BLaER1 (cell line): ENCODE measurements around the gene GPR55.
A peak's percentile ranks its signal among the peaks of the same experiment; 100 is the strongest.

Source experiments
- H3K27ac ChIP-seq: shearing (Covaris generic); formaldehyde crosslinking; 2 replicates; pipeline ENCODE4 v1.8.1; 2022
- H3K27me3 ChIP-seq: shearing (Covaris generic); formaldehyde crosslinking; 2 replicates; pipeline ENCODE4 v1.8.1; 2022
- H3K36me3 ChIP-seq: shearing (Covaris generic); formaldehyde crosslinking; 2 replicates; pipeline ENCODE4 v1.8.1; 2022
- H3K4me1 ChIP-seq: shearing (Covaris generic); formaldehyde crosslinking; 2 replicates; pipeline ENCODE4 v1.8.1; 2022
- H3K4me2 ChIP-seq: shearing (Covaris generic); formaldehyde crosslinking; 2 replicates; pipeline ENCODE4 v1.8.1; 2022
- H3K4me3 ChIP-seq: shearing (Covaris generic); formaldehyde crosslinking; 2 replicates; pipeline ENCODE4 v1.8.1; 2022
- H3K9ac ChIP-seq: shearing (Covaris generic); formaldehyde crosslinking; 2 replicates; pipeline ENCODE4 v1.8.1; 2022
- H3K9me3 ChIP-seq: shearing (Covaris generic); formaldehyde crosslinking; 2 replicates; pipeline ENCODE4 v1.8.1; 2022
- H4K20me1 ChIP-seq: shearing (Covaris generic); formaldehyde crosslinking; 2 replicates; pipeline ENCODE4 v1.8.1; 2022
- Cebpa-rat ChIP-seq: shearing (Covaris generic); IDR thresholded peaks from 2 replicates; pipeline ENCODE4 v1.8.1; 2022

The GPR55 gene

GRCh38 chr2:230935130-230935430 lies 10.0 kb upstream of the GPR55 start:
- Histone ChIP-seq H3K4me2 (peak overlapping the region; percentile 60), H3K9ac (peak overlapping the region; percentile 18; the same call in 1 of the 2 replicates), H3K27me3 (no peaks in the 10 kb centered on the region), H3K9me3 (peaks cover 30% of the 10 kb centered on the region), H3K36me3 (no peaks in the 10 kb centered on the region), H4K20me1 (no peaks in the 10 kb centered on the region), H3K4me3 (no peak overlapping the region), H3K4me1 (peaks cover 52% of the 10 kb centered on the region), H3K27ac (no peak overlapping the region)
- TF ChIP-seq Cebpa-rat, result no peak

- TF ChIP-seq Cebpa-rat, result no peak
- Histone ChIP-seq H3K27ac (no peak overlapping the region), H3K4me1 (peaks cover 52% of the 10 kb centered on the region)
Observed at GRCh38 chr2:230934231-230935129, 9.4 kb upstream of the GPR55 start.

GRCh38 chr2:230933521-230934180 lies 8.6 kb upstream of the GPR55 start:
- H3K4me2 ChIP-seq, result peak overlapping the region; percentile 60
- no peak overlapping the region for H3K4me3 ChIP-seq
- TF ChIP-seq Cebpa-rat, result no peak

More at GRCh38 chr2:230934231-230935129, 9.4 kb upstream of the GPR55 start:
- H3K9me3 ChIP-seq, result peaks cover 30% of the 10 kb centered on the region
- H3K36me3 ChIP-seq, result no peaks in the 10 kb centered on the region
- H4K20me1 ChIP-seq, result no peaks in the 10 kb centered on the region
- H3K4me3 ChIP-seq, result no peak overlapping the region
- no peaks in the 10 kb centered on the region for H3K27me3 ChIP-seq
- peak overlapping the region; percentile 60 for H3K4me2 ChIP-seq
- peak overlapping the region; percentile 18; the same call in 1 of the 2 replicates for H3K9ac ChIP-seq

GRCh38 chr2:230932556-230933511 lies 7.8 kb upstream of the GPR55 start:
- Histone ChIP-seq H3K4me1 (peaks cover 54% of the 10 kb centered on the region), H3K4me2 (peak overlapping the region; percentile 57), H3K36me3 (no peaks in the 10 kb centered on the region), H3K9ac (no peak overlapping the region), H3K27ac (peak overlapping the region; percentile 35; the same call in 1 of the 2 replicates), H3K27me3 (no peaks in the 10 kb centered on the region), H4K20me1 (no peaks in the 10 kb centered on the region), H3K9me3 (peaks cover 25% of the 10 kb centered on the region), H3K4me3 (no peak overlapping the region)
- no peak for TF ChIP-seq Cebpa-rat

More at GRCh38 chr2:230933521-230934180, 8.6 kb upstream of the GPR55 start:
- peak overlapping the region; percentile 35; the same call in 1 of the 2 replicates for H3K27ac ChIP-seq
- no peaks in the 10 kb centered on the region for H3K36me3 ChIP-seq
- H3K9me3 ChIP-seq, result peaks cover 30% of the 10 kb centered on the region
- H3K9ac ChIP-seq, result no peak overlapping the region
- peaks cover 52% of the 10 kb centered on the region for H3K4me1 ChIP-seq
- H3K27me3 ChIP-seq, result no peaks in the 10 kb centered on the region
- H4K20me1 ChIP-seq, result no peaks in the 10 kb centered on the region

GRCh38 chr2:230931556-230932231 lies 6.7 kb upstream of the GPR55 start:
- Histone ChIP-seq H3K27me3 (no peaks in the 10 kb centered on the region), H3K4me3 (no peak overlapping the region), H3K4me1 (peaks cover 62% of the 10 kb centered on the region), H3K4me2 (peak overlapping the region; percentile 24), H3K36me3 (no peaks in the 10 kb centered on the region), H3K9me3 (peaks cover 14% of the 10 kb centered on the region), H3K9ac (no peak overlapping the region), H4K20me1 (no peaks in the 10 kb centered on the region), H3K27ac (no peak overlapping the region)
- no peak for TF ChIP-seq Cebpa-rat

GRCh38 chr2:230930928-230931555 lies 6.0 kb upstream of the GPR55 start:
- no peaks in the 10 kb centered on the region for H4K20me1 ChIP-seq
- H3K4me3 ChIP-seq, result no peak overlapping the region
- H3K4me1 ChIP-seq, result peaks cover 62% of the 10 kb centered on the region
- no peak overlapping the region for H3K9ac ChIP-seq
- no peak for TF ChIP-seq Cebpa-rat
- no peaks in the 10 kb centered on the region for H3K36me3 ChIP-seq
- peak overlapping the region; percentile 24 for H3K4me2 ChIP-seq
- H3K9me3 ChIP-seq, result peaks cover 7% of the 10 kb centered on the region
- H3K27me3 ChIP-seq, result no peaks in the 10 kb centered on the region
- no peak overlapping the region for H3K27ac ChIP-seq

- H3K27me3 ChIP-seq, result no peaks in the 10 kb centered on the region
- no peak overlapping the region for H3K9ac ChIP-seq
- no peaks in the 10 kb centered on the region for H3K36me3 ChIP-seq
- no peak overlapping the region for H3K4me3 ChIP-seq
- peaks cover 63% of the 10 kb centered on the region for H3K4me1 ChIP-seq
- no peak for TF ChIP-seq Cebpa-rat
- H3K9me3 ChIP-seq, result no peaks in the 10 kb centered on the region
- no peak overlapping the region for H3K27ac ChIP-seq
- no peak overlapping the region for H3K4me2 ChIP-seq
- H4K20me1 ChIP-seq, result no peaks in the 10 kb centered on the region
Observed at GRCh38 chr2:230930149-230930780, 5.2 kb upstream of the GPR55 start.

- no peak for TF ChIP-seq Cebpa-rat
- H3K4me2 ChIP-seq, result no peak overlapping the region
- no peak overlapping the region for H3K9ac ChIP-seq
- H3K4me1 ChIP-seq, result peaks cover 63% of the 10 kb centered on the region
- H4K20me1 ChIP-seq, result no peaks in the 10 kb centered on the region
- no peaks in the 10 kb centered on the region for H3K9me3 ChIP-seq
- no peak overlapping the region for H3K27ac ChIP-seq
- no peaks in the 10 kb centered on the region for H3K27me3 ChIP-seq
- H3K36me3 ChIP-seq, result no peaks in the 10 kb centered on the region
- no peak overlapping the region for H3K4me3 ChIP-seq
Observed at GRCh38 chr2:230929381-230930148, 4.5 kb upstream of the GPR55 start.
